SK-N-SH (cell line): ENCODE results near the gene SMARCA4.

ENCODE experiments used
- POLR2AphosphoS5 ChIP-seq: IDR thresholded peaks from 2 replicates; pipeline ENCODE4 v1.6.1; 2012; ENCODE audit warnings: low read depth, low read length
- RAD21 ChIP-seq: IDR thresholded peaks from 2 replicates; pipeline ENCODE4 v1.6.1; 2012; ENCODE audit warnings: mild to moderate bottlenecking, low read length
- RCOR1 ChIP-seq: fragments of 150-350 bp; IDR thresholded peaks from 2 replicates; pipeline ENCODE4 v1.6.1; 2017; ENCODE audit warnings: antibody characterized with exemption, low read length
- RFX5 ChIP-seq: IDR thresholded peaks from 2 replicates; pipeline ENCODE4 v1.6.1; 2012; ENCODE audit warnings: mild to moderate bottlenecking, improper control_type of control experiment, low read length
- SIN3A ChIP-seq: IDR thresholded peaks from 2 replicates; pipeline ENCODE4 v1.6.1; 2012; ENCODE audit warnings: low read depth, mild to moderate bottlenecking, low read length, moderate library complexity, borderline replicate concordance
- TEAD4 ChIP-seq: IDR thresholded peaks from 2 replicates; pipeline ENCODE4 v1.4.0; 2012; ENCODE audit warnings: mild to moderate bottlenecking, borderline replicate concordance; ENCODE audit not compliant: insufficient read depth
- YY1 ChIP-seq: IDR thresholded peaks from 2 replicates; pipeline ENCODE4 v1.4.0; 2012; ENCODE audit warnings: low read depth, mild to moderate bottlenecking
- TF ChIP-seq, protein P1 (sequence below): fragments of 200-600 bp; sonication (generic); IDR thresholded peaks from 2 replicates; pipeline ENCODE4 v1.6.1; 2017; ENCODE audit warnings: antibody characterized with exemption, mild to moderate bottlenecking, moderate library complexity
- TF ChIP-seq, protein P2 (sequence below): IDR thresholded peaks from 2 replicates; pipeline ENCODE4 v1.6.1; 2012; ENCODE audit warnings: mild to moderate bottlenecking, low read depth, low read length, moderate library complexity
- TF ChIP-seq, protein P3 (sequence below): IDR thresholded peaks from 2 replicates; pipeline ENCODE4; 2012

DNA sequence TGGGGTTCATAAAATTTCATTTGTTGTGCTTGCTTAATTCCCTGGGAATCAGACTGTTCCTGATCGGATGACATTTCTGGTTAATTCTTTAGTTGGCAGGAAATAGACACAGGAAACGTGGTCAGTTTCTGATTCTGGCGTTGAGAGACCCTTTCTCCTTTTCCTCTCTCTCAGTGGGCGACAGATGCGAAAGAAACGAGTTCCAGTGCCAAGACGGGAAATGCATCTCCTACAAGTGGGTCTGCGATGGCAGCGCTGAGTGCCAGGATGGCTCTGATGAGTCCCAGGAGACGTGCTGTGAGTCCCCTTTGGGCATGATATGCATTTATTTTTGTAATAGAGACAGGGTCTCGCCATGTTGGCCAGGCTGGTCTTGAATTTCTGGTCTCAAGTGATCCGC is 139.2 kb downstream of the SMARCA4 start:
- TF ChIP-seq, protein P1, sequence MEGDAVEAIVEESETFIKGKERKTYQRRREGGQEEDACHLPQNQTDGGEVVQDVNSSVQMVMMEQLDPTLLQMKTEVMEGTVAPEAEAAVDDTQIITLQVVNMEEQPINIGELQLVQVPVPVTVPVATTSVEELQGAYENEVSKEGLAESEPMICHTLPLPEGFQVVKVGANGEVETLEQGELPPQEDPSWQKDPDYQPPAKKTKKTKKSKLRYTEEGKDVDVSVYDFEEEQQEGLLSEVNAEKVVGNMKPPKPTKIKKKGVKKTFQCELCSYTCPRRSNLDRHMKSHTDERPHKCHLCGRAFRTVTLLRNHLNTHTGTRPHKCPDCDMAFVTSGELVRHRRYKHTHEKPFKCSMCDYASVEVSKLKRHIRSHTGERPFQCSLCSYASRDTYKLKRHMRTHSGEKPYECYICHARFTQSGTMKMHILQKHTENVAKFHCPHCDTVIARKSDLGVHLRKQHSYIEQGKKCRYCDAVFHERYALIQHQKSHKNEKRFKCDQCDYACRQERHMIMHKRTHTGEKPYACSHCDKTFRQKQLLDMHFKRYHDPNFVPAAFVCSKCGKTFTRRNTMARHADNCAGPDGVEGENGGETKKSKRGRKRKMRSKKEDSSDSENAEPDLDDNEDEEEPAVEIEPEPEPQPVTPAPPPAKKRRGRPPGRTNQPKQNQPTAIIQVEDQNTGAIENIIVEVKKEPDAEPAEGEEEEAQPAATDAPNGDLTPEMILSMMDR: no peak
- TF ChIP-seq TEAD4 (no peak), YY1 (no peak), POLR2AphosphoS5 (no peak), RFX5 (no peak), RCOR1 (no peak), SIN3A (no peak), RAD21 (no peak)
- TF ChIP-seq, protein P2, sequence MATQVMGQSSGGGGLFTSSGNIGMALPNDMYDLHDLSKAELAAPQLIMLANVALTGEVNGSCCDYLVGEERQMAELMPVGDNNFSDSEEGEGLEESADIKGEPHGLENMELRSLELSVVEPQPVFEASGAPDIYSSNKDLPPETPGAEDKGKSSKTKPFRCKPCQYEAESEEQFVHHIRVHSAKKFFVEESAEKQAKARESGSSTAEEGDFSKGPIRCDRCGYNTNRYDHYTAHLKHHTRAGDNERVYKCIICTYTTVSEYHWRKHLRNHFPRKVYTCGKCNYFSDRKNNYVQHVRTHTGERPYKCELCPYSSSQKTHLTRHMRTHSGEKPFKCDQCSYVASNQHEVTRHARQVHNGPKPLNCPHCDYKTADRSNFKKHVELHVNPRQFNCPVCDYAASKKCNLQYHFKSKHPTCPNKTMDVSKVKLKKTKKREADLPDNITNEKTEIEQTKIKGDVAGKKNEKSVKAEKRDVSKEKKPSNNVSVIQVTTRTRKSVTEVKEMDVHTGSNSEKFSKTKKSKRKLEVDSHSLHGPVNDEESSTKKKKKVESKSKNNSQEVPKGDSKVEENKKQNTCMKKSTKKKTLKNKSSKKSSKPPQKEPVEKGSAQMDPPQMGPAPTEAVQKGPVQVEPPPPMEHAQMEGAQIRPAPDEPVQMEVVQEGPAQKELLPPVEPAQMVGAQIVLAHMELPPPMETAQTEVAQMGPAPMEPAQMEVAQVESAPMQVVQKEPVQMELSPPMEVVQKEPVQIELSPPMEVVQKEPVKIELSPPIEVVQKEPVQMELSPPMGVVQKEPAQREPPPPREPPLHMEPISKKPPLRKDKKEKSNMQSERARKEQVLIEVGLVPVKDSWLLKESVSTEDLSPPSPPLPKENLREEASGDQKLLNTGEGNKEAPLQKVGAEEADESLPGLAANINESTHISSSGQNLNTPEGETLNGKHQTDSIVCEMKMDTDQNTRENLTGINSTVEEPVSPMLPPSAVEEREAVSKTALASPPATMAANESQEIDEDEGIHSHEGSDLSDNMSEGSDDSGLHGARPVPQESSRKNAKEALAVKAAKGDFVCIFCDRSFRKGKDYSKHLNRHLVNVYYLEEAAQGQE: no peak
- TF ChIP-seq, protein P3, sequence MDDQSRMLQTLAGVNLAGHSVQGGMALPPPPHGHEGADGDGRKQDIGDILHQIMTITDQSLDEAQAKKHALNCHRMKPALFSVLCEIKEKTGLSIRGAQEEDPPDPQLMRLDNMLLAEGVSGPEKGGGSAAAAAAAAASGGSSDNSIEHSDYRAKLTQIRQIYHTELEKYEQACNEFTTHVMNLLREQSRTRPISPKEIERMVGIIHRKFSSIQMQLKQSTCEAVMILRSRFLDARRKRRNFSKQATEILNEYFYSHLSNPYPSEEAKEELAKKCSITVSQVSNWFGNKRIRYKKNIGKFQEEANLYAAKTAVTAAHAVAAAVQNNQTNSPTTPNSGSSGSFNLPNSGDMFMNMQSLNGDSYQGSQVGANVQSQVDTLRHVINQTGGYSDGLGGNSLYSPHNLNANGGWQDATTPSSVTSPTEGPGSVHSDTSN: no peak
